Activated CD4-positive, CD25-positive, alpha-beta regulatory T cell treated with anti-CD3 and anti-CD28 coated beads, Interleukin-2, amount 50 U/mL, for 16 hours (primary cell): ENCODE measurements around the gene NHLRC2.
"Not testable (repeated sequence)": the region's sequence is repeated elsewhere in the genome, so short reads cannot be mapped to it uniquely, and the experiment has no call there.

Experiments
- DNase-seq: peaks from one replicate; pipeline ENCODE4 v3.0.0-alpha.2; 2020; ENCODE audit warnings: low read depth, low spot score

Gene NHLRC2

DNA sequence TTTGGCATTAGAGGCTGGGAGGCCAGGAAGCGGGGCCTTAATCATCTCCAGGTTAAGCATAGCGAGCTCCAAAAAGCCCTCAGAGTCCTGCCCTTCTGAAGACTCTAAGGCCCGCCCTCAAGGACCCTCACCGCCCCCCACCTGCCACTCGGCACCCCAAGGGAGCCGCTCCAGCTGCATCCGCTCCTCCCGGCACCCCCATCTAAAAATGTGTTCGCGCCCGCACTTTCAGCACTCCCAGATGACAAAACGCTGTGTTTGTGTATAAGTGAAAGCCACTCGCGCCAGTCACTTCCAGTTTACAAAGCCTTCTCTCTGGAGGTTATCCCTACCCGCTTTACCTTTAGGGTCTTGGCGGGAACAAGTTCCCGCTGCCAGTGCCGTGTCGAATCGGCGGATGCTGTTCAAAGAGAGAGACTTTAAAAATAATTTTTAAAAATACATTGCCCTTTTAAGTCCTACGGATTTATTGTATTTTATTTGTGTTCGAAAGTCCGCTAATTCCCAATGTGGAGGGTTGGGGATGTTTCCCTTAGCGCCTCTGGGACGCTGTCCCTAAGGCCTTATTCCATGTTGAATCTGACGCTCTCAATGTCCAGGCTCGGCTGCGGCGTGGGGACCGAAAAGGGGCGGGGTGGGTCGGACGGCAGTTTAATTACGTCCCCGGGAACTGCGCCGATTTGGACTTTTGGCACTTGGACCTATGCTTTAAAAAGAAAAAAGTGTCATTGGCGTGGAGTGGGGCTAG lies at the start of gene NHLRC2, which contains the start of gene DCLRE1A:
Gene NHLRC2 (plus strand): TSS at position 649 of the 748 bp plus-strand sequence. CDS start 212 bp downstream, outside the sequence.
Gene DCLRE1A (minus strand): TSS at position 70 of the 748 bp plus-strand sequence. CDS start 900 bp downstream, outside the sequence.
- peak; percentile 37 for DNase-seq

GRCh38 chr10:113806503-113806902 lies 48.0 kb upstream of the NHLRC2 start:
- DNase-seq = no peak

DNA sequence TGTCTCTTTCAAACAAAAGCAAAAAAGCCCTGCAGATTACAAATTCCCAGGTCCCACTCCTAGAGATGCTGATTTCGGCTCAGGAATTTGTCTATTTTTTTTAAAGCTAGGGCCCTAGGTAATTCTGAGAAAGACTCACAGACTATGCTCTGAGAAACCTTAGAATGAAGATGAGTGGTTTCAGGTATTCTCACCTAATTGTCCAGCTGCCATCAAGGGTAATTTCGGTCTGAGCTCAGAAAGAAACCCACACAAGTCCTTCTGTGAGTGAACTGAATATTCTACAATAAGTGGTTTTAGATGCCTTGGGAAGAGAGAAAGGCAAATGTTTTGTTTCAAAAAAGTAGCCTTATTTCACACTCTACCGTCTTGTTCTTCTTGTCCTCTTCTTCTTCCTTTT lies 46.3 kb upstream of the NHLRC2 start:
- DNase-seq = no peak

GRCh38 chr10:113814700-113815099 lies 39.8 kb upstream of the NHLRC2 start:
- not testable (repeated sequence) for DNase-seq

GRCh38 chr10:113819989-113820388 lies 34.5 kb upstream of the NHLRC2 start:
- DNase-seq = no peak

- no peak for DNase-seq
These were observed 34.0 kb upstream of the NHLRC2 start for GRCh38 chr10:113820507-113820906.

GRCh38 chr10:113821306-113821705 lies 33.2 kb upstream of the NHLRC2 start:
- not testable (repeated sequence) for DNase-seq

DNA sequence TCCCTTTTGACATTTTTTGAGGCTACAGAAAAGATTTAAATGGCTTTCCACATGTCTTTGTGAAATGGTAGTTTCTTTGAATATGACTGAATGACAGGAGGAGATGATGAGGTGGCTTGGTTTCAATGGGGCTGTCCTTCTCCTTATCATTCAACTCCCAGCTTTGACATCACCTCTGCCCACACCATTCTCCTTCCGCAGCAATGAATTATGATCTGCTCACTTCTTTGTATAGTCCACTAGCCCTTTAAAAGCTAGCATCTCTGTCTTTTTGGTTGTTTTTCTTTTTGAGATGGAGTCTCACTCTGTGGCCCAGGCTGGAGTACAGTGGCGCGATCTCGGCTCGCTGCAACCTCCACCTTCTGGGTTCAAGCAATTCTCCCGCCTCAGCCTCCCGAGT lies 32.3 kb upstream of the NHLRC2 start:
- DNase-seq = no peak

DNA sequence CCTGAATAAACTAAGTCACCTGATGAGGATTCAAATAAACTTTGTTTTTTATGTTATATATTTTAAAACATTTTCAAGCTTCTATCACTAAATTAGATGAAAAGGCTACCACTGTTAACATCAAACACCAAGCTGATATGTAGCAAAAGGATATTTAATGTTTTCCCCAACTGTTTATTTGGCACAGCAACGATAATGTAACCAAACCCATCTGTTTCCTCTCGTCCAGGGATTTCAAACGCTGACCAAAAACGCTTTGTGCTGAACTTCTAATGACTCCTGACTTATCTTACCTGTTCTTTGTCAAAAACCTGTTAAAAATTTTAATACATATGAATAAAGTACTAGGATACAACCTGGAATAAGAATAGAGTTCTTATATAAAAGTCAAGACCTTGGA lies 31.1 kb upstream of the NHLRC2 start:
- no peak for DNase-seq

- DNase-seq = no peak
These were observed 28.7 kb upstream of the NHLRC2 start for GRCh38 chr10:113825791-113826190.

DNA sequence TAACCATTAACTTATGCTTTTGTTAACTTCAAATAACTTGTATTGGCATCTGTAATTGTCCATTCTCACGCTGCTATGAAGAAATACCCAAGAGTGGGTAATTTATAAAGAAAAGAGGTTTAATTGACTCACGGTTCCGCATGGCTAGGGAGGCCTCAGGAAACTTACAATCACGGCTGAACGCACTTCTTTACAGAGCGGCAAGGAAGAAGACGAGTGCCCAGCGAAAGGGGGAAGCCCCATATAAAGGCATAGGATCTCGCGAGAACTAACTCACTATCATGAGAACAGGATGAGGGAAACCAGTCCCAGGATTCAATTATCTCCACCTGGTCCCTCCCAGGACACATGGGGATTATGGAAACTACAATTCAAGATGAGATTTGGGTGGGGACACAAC lies 25.9 kb upstream of the NHLRC2 start:
- DNase-seq = not testable (repeated sequence)

DNA sequence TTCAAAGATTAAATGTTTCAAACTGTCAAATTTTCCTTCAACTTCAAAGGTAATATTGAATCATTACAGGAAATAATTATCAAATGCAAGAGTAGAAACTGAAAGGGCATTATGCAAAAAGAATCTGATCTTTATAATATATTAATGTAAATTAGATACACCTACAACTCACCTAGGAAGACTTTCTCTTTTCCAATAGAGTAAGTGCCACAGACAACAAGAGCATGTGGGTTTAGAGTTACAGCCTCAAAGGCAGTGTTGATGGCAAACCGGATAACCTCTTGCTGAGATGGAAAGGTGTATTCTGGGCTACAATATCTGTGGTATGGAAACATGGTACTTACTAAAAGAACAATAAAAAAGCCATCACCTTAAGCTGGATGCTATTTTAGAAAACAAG lies 12.3 kb upstream of the NHLRC2 start:
- no peak for DNase-seq

DNA sequence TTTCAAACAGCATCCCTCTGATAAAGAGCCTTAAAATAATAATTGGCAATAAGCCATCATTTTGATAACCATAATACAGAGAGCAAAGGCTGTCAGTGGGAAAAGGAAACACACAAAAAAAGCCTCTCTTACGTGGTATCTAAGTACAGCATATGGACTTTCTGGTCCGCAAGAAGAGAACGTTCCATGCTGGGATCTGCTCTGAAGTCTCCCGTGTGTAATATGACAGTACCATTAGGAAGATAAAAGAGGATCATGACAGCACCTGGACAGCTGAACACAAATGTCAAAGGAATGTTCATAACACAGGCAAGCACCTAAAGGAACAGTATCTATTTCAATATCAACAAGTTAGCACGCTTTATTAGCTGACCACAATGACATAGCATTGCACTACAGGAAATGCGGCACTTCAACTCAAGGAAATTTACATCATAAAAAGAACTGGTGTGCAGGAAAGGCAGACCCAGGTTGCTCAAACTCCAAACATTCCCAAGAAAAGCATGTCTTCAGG lies 10.4 kb upstream of the NHLRC2 start:
- DNase-seq = no peak

DNA sequence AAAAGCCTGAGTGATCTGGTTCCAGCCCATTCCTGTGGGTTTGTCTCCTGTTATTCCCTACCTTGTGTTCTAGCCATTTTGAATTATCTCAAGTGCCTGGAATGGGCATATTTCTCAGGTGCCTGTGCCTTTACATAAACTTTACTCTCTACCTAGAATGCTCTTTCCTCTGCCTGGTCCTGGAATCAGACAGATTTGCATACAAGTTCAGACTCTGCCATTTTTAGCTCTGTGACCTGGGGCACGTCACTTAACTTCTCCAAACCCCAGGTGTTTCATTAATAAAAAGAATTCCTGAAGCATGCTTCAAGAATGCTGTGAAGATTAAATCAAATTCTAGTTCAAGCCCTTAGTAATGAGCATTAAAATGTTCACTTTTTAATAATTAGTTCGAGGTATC lies 8.4 kb upstream of the NHLRC2 start:
- no peak for DNase-seq

DNA sequence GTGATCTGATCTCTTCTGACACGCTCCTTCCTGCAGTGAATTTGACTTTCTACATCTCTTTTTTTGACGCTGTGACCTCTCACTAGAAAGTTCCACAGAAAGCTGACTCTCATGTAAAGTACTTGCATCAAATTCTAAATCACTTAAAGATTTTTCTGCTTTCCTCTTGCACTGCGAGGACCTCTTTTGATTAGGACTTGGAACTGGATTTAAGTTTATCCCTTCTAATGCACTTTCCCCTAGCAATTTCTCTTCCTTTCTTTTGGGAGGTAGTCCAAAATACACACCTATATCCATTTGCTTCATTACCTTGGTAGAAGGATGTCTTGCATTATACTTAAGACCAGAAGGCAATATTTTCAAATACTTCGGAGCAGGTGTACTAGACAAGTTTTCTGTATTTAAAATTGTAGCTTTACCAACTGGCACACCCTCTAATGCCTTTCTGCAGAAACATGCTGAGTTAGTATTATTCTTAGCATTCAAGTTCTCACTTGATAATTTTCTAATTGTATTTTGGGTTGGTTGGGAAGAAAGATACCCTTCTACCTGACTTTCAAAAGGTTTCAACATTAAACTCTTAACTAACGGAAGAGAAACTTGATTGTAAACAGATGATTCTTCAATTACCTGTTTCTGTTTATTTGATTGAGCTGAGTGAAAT lies 5.2 kb upstream of the NHLRC2 start:
- no peak for DNase-seq

DNA sequence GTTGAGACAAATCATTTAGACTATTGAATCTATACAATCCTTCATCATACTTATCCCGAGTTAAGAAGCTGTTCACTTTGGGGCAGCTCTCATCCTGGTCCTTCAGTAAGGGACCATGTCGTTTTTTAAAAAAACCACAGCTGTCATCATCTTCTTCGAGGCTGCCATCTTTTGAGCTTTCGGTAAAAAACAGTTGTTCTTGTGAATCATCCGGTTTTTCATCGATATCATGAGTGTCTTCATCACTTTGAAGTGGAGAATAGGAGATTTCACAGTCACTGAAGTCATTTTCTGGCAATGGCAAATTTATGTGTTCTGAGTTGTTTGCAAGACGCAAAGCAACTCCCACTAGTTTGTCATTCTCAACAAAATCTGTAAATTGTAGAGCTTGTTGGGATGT lies 4.5 kb upstream of the NHLRC2 start:
- no peak for DNase-seq

GRCh38 chr10:113853578-113854012 lies 866 bp upstream of the NHLRC2 start:
- DNase-seq = no peak

- DNase-seq = no peak
These were observed 514 bp downstream of the NHLRC2 start for GRCh38 chr10:113854761-113855588.

DNA sequence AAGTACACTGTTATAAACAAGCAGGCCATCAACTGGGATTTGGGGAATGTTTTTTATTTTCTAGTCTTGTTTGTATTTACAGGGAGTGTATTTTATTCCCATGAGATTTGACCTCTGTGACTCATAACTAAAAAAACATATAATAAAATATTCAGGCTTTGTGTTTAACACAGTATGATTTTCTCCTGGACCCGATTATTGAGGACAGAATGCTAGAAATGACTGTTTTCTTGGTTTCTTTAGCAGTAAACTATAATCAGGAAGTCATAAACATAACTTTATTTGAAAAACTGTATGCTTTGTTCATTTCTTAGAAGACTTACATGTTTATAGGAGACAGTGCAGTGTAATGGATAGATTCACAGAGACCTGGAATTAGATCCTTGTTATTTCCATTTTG lies 2.1 kb downstream of the NHLRC2 start:
- no peak for DNase-seq

DNA sequence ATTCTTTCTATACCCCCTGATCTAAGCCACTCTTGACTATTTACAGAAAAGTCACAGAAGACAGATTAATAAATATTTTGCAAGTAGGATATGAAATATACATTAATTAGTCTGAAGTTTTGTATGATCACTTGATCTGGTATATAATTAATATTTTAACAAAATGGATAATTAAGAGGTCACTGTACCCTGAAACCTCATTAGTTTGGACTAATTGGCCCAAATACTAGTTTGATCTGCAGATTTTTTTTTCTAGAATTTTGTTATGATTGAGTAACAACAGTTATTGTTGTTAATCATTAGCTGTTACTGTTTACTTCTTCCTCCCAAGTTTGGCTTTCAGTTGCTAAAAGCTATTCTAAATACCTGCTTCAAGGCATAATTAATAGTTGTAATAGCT lies 2.7 kb downstream of the NHLRC2 start:
- no peak for DNase-seq

DNA sequence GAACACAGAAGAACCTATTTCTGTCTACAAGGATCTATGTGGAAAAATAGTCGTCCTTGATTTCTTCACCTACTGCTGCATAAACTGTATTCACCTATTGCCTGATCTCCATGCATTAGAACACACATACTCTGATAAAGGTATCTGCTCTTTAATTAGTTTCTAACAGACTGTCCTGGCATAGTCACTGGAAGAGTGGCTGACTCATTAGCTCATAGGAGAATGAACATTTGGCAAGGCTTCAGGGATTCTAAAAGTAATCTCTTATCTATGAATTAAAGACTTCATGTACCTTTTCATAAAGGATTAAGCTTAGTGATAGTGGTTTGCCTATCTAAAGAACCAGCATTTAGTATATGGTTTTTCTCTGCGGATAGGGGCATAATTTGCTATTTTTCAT lies 4.1 kb downstream of the NHLRC2 start:
- no peak for DNase-seq

DNA sequence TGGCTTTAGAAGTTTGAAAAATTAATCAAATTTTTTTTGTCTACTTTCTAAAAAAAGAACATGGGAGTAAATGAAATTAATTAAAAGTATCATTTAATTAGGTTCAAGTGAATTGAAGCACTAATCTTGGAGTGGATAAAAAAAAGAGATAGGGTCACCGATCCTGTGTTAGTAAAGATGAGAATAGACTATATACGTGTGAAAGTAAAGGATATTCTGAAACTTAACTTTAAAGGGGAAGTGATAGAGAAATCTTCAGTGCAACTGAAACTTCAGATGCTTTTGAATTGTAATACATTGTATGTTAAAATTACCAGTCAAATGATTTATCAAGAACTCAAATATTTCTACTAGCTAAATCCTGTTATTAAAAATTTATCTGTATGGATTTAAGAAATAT lies 4.8 kb downstream of the NHLRC2 start:
- DNase-seq = no peak
